HepG2 (cell line): Measurements from ENCODE around the gene TPM1. TPM values are rescaled to one million over a fixed set of nuclear protein-coding genes. Genes with fewer than 3 reads are reported as not detected.

Experiments used
- ARNT2 ChIP-seq: sonication (generic); formaldehyde crosslinking; IDR thresholded peaks from 2 replicates; pipeline ENCODE4 v1.8.0; 2022; ENCODE audit warnings: mild to moderate bottlenecking, low read depth, missing genetic modification reagents, moderate library complexity
- ARNTL ChIP-seq: sonication (generic); formaldehyde crosslinking; IDR thresholded peaks from 2 replicates; pipeline ENCODE4 v1.4.0; 2020; ENCODE audit warnings: mild to moderate bottlenecking, missing genetic modification reagents
- ATF3 ChIP-seq: sonication (generic); formaldehyde crosslinking; IDR thresholded peaks from 2 replicates; pipeline ENCODE4 v1.4.0; 2020; ENCODE audit warnings: missing genetic modification reagents
- BORCS8-MEF2B ChIP-seq: sonication (generic); formaldehyde crosslinking; IDR thresholded peaks from 2 replicates; pipeline ENCODE4 v1.8.0; 2022; ENCODE audit warnings: mild to moderate bottlenecking, missing genetic modification reagents
- FOXJ3 ChIP-seq: sonication (generic); formaldehyde crosslinking; IDR thresholded peaks from 2 replicates; pipeline ENCODE4 v1.4.0; 2020; ENCODE audit warnings: missing genetic modification reagents, mild to moderate bottlenecking, borderline replicate concordance
- GATAD1 ChIP-seq: IDR thresholded peaks from 2 replicates; pipeline ENCODE4 v1.6.1; 2016; ENCODE audit warnings: missing genetic modification reagents, missing compliant biosample characterization
- HNF4G ChIP-seq, 2 experiments: sonication (generic) in 1 of 2; formaldehyde crosslinking in 1 of 2; IDR thresholded peaks; 2 replicates each; pipeline versions ENCODE4 v1.4.0 to v1.6.1; 2011 to 2020; ENCODE audit warnings: borderline replicate concordance in 2 of 2, low read depth in 2 of 2, mild to moderate bottlenecking in 2 of 2, low read length in 1 of 2, missing genetic modification reagents in 1 of 2, moderate library complexity in 1 of 2
- HNRNPLL ChIP-seq: fragments of 200-400 bp; formaldehyde crosslinking; IDR thresholded peaks from 2 replicates; pipeline ENCODE4 v1.6.1; 2017; ENCODE audit warnings: mild to moderate bottlenecking, low read depth, low read length; ENCODE audit not compliant: poor library complexity, severe bottlenecking
- HOXA5 ChIP-seq: sonication (generic); formaldehyde crosslinking; IDR thresholded peaks from 2 replicates; pipeline ENCODE4 v1.4.0; 2020; ENCODE audit warnings: missing genetic modification reagents
- MEF2D ChIP-seq: sonication (generic); formaldehyde crosslinking; IDR thresholded peaks from 2 replicates; pipeline ENCODE4 v1.5.1; 2020; ENCODE audit warnings: mild to moderate bottlenecking, missing genetic modification reagents
- NONO ChIP-seq, 2 experiments: fragments of 450-650 bp in 1 of 2; sonication (generic) in 1 of 2; formaldehyde crosslinking in 1 of 2; IDR thresholded peaks in 1 of 2; conservative IDR thresholded peaks in 1 of 2; 2 replicates each; pipeline versions ENCODE4 v1.6.1 to v1.8.0; 2017 to 2022; ENCODE audit warnings: mild to moderate bottlenecking in 1 of 2, missing genetic modification reagents in 1 of 2, moderate library complexity in 1 of 2
- PLSCR1 ChIP-seq: sonication (generic); formaldehyde crosslinking; IDR thresholded peaks from 2 replicates; pipeline ENCODE4 v1.5.0; 2020; ENCODE audit warnings: missing genetic modification reagents, mild to moderate bottlenecking, borderline replicate concordance
- PPARG ChIP-seq: conservative IDR thresholded peaks from 2 replicates; pipeline ENCODE4 v1.6.1; 2016; ENCODE audit warnings: missing biosample characterization, missing genetic modification reagents
- YEATS2 ChIP-seq: sonication (generic); formaldehyde crosslinking; IDR thresholded peaks from 2 replicates; pipeline ENCODE4 v1.4.0; 2020; ENCODE audit warnings: missing genetic modification reagents, borderline replicate concordance
- ZBTB38 ChIP-seq: sonication (generic); formaldehyde crosslinking; IDR thresholded peaks from 2 replicates; pipeline ENCODE4 v1.5.1; 2020; ENCODE audit warnings: mild to moderate bottlenecking, missing genetic modification reagents
- ZBTB7B ChIP-seq: sonication (generic); formaldehyde crosslinking; IDR thresholded peaks from 2 replicates; pipeline ENCODE4 v1.4.0; 2020; ENCODE audit warnings: missing genetic modification reagents
- ZFY ChIP-seq: sonication (generic); formaldehyde crosslinking; IDR thresholded peaks from 2 replicates; pipeline ENCODE4 v1.4.0; 2020; ENCODE audit warnings: missing genetic modification reagents
- ZFYVE20 ChIP-seq: sonication (generic); formaldehyde crosslinking; IDR thresholded peaks from 2 replicates; pipeline ENCODE4 v1.8.0; 2023; ENCODE audit warnings: low read depth, mild to moderate bottlenecking, moderate library complexity, missing genetic modification reagents, borderline replicate concordance
- ZKSCAN8 ChIP-seq: IDR thresholded peaks from 2 replicates; pipeline ENCODE4 v1.6.1; 2016; ENCODE audit warnings: borderline replicate concordance, missing genetic modification reagents, missing compliant biosample characterization
- ZMYM4 ChIP-seq: sonication (generic); formaldehyde crosslinking; IDR thresholded peaks from 2 replicates; pipeline ENCODE4 v1.8.1; 2023; ENCODE audit warnings: mild to moderate bottlenecking, missing genetic modification reagents
- ZNF136 ChIP-seq: sonication (generic); formaldehyde crosslinking; IDR thresholded peaks from 2 replicates; pipeline ENCODE4 v1.8.1; 2022; ENCODE audit warnings: low read depth, mild to moderate bottlenecking, moderate library complexity, missing genetic modification reagents
- ZNF350 ChIP-seq: sonication (generic); formaldehyde crosslinking; IDR thresholded peaks from 2 replicates; pipeline ENCODE4 v1.4.0; 2020; ENCODE audit warnings: mild to moderate bottlenecking, low read depth, missing genetic modification reagents, borderline replicate concordance
- ZNF501 ChIP-seq: sonication (generic); formaldehyde crosslinking; IDR thresholded peaks from 2 replicates; pipeline ENCODE4 v1.5.1; 2020; ENCODE audit warnings: mild to moderate bottlenecking, moderate library complexity, missing genetic modification reagents
- ZNF678 ChIP-seq: sonication (generic); formaldehyde crosslinking; IDR thresholded peaks from 2 replicates; pipeline ENCODE4 v1.4.0; 2020; ENCODE audit warnings: mild to moderate bottlenecking, missing genetic modification reagents
- polyA plus RNA-seq, 8 experiments: library from polyadenylated mRNA; depleted of rRNA in 3 of 8; stranded (reverse) in 7 of 8; unstranded in 1 of 8; fragments of >200 nt; fragmentation: Illumina TruSeq in 4 of 8; extraction: Trizol in 4 of 8; gene quantifications; 2 replicates each; pipeline versions ENCODE4 v1.2.1 to v1.2.3, GENCODE V29; 2011 to 2016; ENCODE audit warnings: low read depth in 4 of 8, missing spikeins in 1 of 8, mixed read lengths in 1 of 8; ENCODE audit not compliant: insufficient read depth in 1 of 8
- total RNA-seq, 5 experiments: library from RNA; depleted of rRNA; stranded (reverse); fragments of >200 nt; fragmentation: Illumina TruSeq; extraction: Trizol; gene quantifications; 2 replicates each; pipeline ENCODE4 v1.2.3, GENCODE V29; 2016; ENCODE audit warnings: low read depth in 1 of 5
- TF ChIP-seq, protein P1 (sequence below): sonication (generic); formaldehyde crosslinking; IDR thresholded peaks from 2 replicates; pipeline ENCODE4 v1.5.0; 2020; ENCODE audit warnings: mild to moderate bottlenecking, missing genetic modification reagents

TPM1 gene
- total and polyA plus RNA-seq, 2 of the 13 experiments (the other 11 are each of a cell fraction or from before 2014, with no cell fraction given): 98.9 to 109 TPM

GRCh38 chr15:63093486-63094205 lies 51.1 kb downstream of the TPM1 start (continued):
- TF ChIP-seq ZNF501 (CRISPR knock-in tag): no peak
- 0 out of 2 replicates have a peak, but pooled peaks have one; percentile 67 for TF ChIP-seq HOXA5
- peak; percentile 23; the same call in 1 of the 2 replicates for TF ChIP-seq YEATS2 (CRISPR knock-in tag)
- TF ChIP-seq BORCS8-MEF2B: peak; percentile 41; the same call in 1 of the 2 replicates
- 0 out of 2 replicates have a peak, but pooled peaks have one; percentile 39 for TF ChIP-seq ZBTB7B (CRISPR knock-in tag)
- TF ChIP-seq ZMYM4 (CRISPR knock-in tag): peak; percentile 66; the same call in 1 of the 2 replicates
- TF ChIP-seq ARNTL: no peak
- no peak for TF ChIP-seq HNRNPLL
- peak; percentile 60; the same call in 1 of the 2 replicates for TF ChIP-seq ZNF350 (CRISPR knock-in tag)
- peak; percentile 56; the same call in 1 of the 2 replicates for TF ChIP-seq ZBTB38 (CRISPR knock-in tag)
- 0 out of 2 replicates have a peak, but pooled peaks have one; percentile 38 for TF ChIP-seq FOXJ3 (CRISPR knock-in tag)
- TF ChIP-seq ZFYVE20 (CRISPR knock-in tag): no peak
- 0 out of 2 replicates have a peak, but pooled peaks have one; percentile 35 for TF ChIP-seq PPARG
- peak; percentile 81 for TF ChIP-seq HNF4G (IDR thresholded peaks at IDR 0.05; ENCODE audit: borderline replicate concordance, low read depth, low read length)
- no peak; the same call in 1 of the 2 replicates for TF ChIP-seq HNF4G (CRISPR knock-in tag; IDR thresholded peaks at IDR 0.05; ENCODE audit: borderline replicate concordance, low read depth)
- 0 out of 2 replicates have a peak, but pooled peaks have one; percentile 53 for TF ChIP-seq ATF3 (CRISPR knock-in tag)
- no peak for TF ChIP-seq ARNT2 (CRISPR knock-in tag)
- no peak for TF ChIP-seq MEF2D (CRISPR knock-in tag)
- TF ChIP-seq ZKSCAN8 (CRISPR knock-in tag): peak; percentile 63; the same call in 1 of the 2 replicates
- TF ChIP-seq ZNF136: 0 out of 2 replicates have a peak, but pooled peaks have one; percentile 53
- peak; percentile 52; the same call in 1 of the 2 replicates for TF ChIP-seq GATAD1 (CRISPR knock-in tag)
- peak; percentile 26; the same call in 1 of the 2 replicates for TF ChIP-seq ZFY
- TF ChIP-seq, protein P1, sequence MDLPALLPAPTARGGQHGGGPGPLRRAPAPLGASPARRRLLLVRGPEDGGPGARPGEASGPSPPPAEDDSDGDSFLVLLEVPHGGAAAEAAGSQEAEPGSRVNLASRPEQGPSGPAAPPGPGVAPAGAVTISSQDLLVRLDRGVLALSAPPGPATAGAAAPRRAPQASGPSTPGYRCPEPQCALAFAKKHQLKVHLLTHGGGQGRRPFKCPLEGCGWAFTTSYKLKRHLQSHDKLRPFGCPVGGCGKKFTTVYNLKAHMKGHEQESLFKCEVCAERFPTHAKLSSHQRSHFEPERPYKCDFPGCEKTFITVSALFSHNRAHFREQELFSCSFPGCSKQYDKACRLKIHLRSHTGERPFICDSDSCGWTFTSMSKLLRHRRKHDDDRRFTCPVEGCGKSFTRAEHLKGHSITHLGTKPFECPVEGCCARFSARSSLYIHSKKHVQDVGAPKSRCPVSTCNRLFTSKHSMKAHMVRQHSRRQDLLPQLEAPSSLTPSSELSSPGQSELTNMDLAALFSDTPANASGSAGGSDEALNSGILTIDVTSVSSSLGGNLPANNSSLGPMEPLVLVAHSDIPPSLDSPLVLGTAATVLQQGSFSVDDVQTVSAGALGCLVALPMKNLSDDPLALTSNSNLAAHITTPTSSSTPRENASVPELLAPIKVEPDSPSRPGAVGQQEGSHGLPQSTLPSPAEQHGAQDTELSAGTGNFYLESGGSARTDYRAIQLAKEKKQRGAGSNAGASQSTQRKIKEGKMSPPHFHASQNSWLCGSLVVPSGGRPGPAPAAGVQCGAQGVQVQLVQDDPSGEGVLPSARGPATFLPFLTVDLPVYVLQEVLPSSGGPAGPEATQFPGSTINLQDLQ (CRISPR knock-in tag): no peak
- TF ChIP-seq PLSCR1 (CRISPR knock-in tag): no peak
- no peak for TF ChIP-seq NONO (IDR thresholded peaks at IDR 0.05)
- 0 out of 2 replicates have a peak, but pooled peaks have one; percentile 51 for TF ChIP-seq NONO (CRISPR knock-in tag; conservative IDR thresholded peaks at IDR 0.05)
- no peak for TF ChIP-seq ZNF678
